HG02798 (cell line): ENCODE measurements around the gene SETD5.

Source experiments
- ATAC-seq: cut with Tn5 transposase; IDR thresholded peaks from one replicate; pipeline ENCODE4 v1.9.1; 2021; ENCODE audit warnings: mild to moderate bottlenecking; ENCODE audit not compliant: unreplicated experiment, poor library complexity

Gene SETD5

DNA sequence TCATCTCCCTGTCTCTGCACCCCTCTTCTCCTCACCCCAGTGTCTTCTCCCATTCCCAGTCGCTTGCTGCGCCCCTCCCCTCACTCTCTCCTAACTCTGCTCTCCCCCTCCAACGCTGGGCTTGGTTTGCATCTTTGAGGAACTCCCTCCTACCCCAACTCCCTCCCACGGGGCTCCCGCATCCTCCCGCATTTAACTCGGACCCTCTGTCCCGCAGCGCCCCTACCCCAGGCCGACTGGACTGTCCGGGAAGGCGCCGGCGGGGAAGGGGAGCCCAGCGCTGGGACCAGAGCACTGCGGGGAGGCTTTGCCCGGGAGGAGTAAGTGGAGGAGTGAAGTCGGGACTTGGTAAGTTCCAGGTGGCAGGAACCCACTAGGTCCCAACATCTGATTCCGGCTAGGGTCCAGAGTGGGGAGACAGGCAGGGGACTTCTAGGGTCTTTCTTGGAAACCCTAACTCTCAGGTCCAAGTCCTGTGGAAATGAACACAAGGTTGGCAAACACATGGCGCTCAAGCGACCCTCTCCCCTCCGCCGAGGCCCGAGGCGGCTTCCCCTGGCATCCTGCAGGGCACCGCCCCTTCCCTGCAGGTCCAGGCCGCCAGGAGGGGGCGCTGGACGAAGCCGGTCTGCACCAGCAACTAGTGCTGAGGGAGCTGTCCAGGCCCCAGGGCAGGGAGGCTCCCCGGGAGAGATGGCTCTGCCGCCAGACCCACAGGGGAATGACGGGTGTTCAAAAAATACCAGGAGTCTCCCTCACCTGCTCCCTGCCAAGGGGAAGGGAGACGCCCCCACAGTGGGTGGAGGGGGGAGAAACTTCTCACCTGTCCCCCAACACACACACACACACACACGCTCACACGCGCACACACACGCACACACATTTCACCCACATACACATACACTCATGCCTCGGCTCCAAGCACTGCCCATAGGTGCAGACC is 103.0 kb downstream of the SETD5 start:
- no peak for ATAC-seq

DNA sequence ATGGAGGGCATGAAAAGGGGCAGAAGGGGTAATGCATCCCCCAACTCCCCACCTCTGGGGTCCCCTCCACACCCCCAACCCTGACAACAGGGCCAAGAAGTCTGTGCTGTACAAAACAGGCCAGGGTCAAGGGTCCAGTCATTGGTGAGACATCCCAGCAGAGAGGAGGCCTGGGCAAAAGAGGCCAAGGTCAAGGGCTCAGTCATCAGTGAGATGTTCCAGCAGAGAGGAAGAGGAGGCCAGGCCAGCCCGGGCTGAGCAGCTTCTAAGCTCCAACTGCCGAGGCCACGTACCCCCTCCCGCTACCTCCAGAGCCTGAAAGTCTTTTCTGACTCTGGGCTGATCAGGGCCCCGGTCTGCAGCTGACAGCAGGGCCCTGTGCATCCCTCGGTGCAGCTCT is 103.8 kb downstream of the SETD5 start:
- ATAC-seq, result no peak

DNA sequence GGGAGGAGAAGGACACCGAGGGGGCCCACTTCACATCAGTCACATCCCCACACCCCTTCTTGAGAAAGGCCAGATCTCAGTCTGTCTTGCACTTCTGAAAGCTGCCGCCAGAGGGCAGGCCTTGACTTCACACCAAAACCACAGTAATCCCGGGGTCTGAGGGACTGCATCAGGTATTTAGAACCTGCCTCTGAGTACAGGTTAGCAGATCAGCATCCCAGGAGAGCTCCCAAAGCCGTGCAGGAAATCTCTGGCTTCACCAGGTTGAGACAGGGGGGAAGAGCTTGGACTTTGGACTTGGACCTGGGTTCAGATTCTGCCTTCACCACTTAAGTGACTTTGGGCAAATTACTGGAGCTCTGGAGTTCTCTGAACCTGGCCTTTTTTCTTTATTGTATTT is 105.9 kb downstream of the SETD5 start:
- peak; percentile 58 for ATAC-seq

DNA sequence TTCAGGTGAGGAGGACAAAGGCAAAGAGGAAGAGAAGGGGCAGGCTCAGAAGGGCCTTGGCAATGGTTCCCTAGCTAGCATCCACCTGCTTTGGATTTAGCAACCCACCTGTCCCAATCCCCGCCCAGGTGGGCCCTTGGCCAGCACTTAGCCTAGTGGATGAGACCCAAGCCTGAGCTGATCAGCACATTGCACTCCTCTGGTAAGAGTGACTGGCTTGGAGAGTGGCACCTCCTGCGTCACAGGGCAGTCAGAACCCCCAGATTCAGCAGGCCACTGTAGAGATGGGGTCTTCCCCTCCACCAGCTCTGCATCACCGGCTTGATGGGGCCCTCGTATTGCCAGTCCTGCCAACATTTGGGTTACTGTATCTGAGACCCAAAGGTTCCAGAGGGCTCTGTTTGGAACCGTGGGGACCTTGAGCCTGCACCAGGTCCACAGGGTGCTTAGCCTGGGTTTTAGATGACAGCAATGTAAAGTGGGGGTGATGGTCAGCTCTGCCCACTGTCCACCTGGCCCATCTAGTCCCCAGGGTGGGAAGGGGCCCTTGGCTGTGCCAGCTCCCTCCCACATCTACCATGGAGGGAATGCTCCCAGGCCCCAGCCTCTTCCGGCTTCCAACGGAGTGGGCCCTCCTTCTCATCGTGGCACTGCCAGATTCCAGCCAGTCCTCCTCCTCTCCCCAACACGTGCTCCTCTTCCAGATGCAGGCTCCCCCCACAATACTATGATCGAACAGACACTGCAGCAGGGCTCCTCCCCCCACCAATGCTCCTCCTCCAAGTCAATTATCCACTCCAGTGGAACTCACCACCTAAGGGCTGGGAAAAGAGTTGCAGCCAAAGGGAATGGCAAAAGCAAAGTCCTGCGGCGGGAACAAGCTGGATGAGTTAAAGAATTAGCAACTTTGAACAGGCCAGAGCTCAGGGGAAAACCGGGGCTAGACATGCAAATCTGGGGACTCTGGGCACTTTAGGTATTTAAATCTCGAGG is 110.5 kb downstream of the SETD5 start:
- no peak for ATAC-seq

DNA sequence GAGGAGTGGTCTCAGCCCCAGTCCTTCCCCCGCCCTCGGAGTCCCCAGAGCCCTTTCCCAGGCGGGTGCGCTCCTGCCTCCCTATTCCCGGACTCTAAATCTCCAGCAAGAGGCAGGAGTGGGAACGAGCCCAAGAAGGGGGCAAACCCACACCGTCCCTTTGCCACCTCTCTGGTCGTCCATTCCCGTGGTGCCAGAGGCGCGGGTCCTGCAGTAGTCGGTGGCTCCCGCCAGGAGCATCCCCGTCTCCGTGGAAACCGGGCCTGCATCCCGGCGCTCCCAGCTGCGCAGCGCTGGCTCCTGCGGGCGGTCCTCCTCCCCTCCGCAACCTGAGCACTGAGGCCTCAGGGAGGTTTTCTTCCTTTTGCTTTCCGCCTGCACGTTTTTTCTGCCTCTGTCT is 111.4 kb downstream of the SETD5 start:
- no peak for ATAC-seq

DNA sequence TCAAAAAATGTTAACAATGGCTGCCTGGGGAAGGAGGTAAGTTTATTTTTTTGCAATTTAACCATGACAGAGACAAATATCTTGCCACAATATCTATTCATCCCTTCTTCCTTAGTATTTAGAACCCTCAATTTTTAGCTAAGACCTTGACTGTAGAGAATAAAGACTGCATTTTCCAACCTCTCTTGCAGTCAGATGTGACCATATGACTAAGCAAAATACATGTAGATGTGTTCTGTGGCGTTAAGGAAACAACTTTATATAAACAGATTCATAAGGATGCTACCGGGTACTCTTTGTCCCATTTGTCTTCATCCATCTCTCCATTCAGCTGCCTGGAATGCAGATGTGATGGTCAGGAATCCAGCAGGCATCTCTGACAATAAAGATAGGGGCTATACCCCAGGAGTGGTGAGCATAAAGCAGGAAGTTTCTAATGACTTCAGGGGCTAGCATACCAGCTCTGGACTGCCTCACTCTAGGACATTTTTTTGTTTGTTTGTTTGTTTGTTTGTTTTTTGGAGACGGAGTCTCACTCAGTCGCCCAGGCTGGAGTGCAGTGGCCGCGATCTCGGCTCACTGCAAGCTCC is 115.1 kb downstream of the SETD5 start:
- no peak for ATAC-seq

DNA sequence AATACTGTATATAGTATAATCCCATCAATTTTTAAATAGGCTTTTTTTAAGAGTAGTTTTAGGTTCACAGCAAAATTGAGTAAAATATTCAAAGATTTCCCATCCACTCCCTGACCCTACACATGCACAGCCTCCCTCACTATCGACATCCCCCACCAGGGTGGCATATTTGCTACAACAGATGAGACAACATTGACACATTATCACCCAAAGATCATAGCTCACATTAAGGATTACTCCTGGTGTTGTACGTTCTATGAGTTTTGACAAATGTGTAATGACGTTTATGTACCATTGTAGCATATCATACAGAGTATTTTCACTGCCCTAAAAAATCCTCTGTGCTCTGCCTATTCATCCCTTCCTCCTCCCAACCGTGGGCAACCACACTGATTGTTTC is 116.9 kb downstream of the SETD5 start:
- ATAC-seq, result no peak

DNA sequence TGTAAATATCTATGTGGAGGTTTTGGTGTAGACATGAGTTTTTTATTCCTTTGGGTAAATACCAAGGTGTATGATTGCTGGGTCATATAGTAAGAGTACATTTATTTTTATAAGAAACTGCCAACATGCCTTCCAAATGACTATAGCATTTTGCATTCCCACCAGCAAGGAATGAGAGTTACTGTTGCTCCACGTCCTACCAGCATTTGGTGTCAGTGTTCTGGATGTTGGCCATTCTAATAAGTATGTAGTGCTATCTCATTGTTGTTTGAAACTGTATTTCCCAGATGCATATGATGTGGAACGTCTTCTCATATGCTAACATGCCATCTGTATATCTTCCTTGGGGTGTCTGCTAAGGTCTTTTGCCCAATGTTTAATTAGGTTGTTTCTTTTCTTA is 117.5 kb downstream of the SETD5 start:
- no peak for ATAC-seq

DNA sequence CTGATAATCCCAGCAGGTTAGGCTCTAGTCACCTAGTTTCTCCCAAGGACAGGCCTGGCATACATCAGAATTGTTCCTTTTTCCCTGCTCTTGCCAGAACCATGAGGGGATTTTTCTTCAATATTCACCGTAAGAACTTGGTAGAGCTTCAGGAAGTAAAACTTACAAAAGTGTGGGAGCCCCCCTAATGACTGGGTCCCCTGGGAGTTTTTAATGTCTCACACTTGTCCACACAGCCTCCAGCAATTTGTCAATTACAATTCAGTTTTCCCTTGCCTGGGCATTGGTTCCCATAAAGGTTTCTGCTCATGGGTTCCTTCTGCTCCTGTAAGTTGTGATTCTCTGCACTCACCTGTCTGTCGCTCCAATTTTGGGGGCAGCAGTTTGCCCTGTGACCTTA is 127.7 kb downstream of the SETD5 start:
- ATAC-seq, result no peak
